ENCODE data around the gene GPAT2.
"Not testable (repeated sequence)": the region's sequence is repeated elsewhere in the genome, so short reads cannot be mapped to it uniquely, and the experiment has no call there.

GPAT2 gene

GRCh38 chr2:96034792-96035191 lies at the start of gene GPAT2:
GPAT2 (minus strand) TSS chr2:96034916; CDS start chr2:96032359, 2,557 bp downstream.
- not testable (repeated sequence) for DNase-seq (ENCODE audit: low spot score)

GRCh38 chr2:96083989-96084857 lies 49.5 kb upstream of the GPAT2 start:
- no peak for DNase-seq (ENCODE audit: low spot score)

GRCh38 chr2:96083064-96083939 lies 48.6 kb upstream of the GPAT2 start:
- DNase-seq (ENCODE audit: low spot score): no peak

GRCh38 chr2:96082211-96083063 lies 47.7 kb upstream of the GPAT2 start:
- no peak for DNase-seq (ENCODE audit: low spot score)

GRCh38 chr2:96081042-96081441 lies 46.3 kb upstream of the GPAT2 start:
- no peak for DNase-seq (ENCODE audit: low spot score)

- no peak for DNase-seq (ENCODE audit: low spot score)
Measured at GRCh38 chr2:96075199-96075771, 40.6 kb upstream of the GPAT2 start.

- no peak for DNase-seq (ENCODE audit: low spot score)
Measured at GRCh38 chr2:96074156-96074555, 39.4 kb upstream of the GPAT2 start.

GRCh38 chr2:96073170-96073775 lies 38.6 kb upstream of the GPAT2 start:
- no peak for DNase-seq (ENCODE audit: low spot score)

GRCh38 chr2:96072746-96073145 lies 38.0 kb upstream of the GPAT2 start:
- no peak for DNase-seq (ENCODE audit: low spot score)

GRCh38 chr2:96071977-96072491 lies 37.3 kb upstream of the GPAT2 start:
- peak; percentile 72 for DNase-seq (ENCODE audit: low spot score)

GRCh38 chr2:96071087-96071976 lies 36.6 kb upstream of the GPAT2 start:
- DNase-seq (ENCODE audit: low spot score): not testable (repeated sequence)

GRCh38 chr2:96070351-96070750 lies 35.6 kb upstream of the GPAT2 start:
- not testable (repeated sequence) for DNase-seq (ENCODE audit: low spot score)

GRCh38 chr2:96069878-96070277 lies 35.2 kb upstream of the GPAT2 start:
- DNase-seq (ENCODE audit: low spot score): not testable (repeated sequence)

GRCh38 chr2:96067902-96068581 lies 33.3 kb upstream of the GPAT2 start:
- DNase-seq (ENCODE audit: low spot score): not testable (repeated sequence)

- DNase-seq (ENCODE audit: low spot score): not testable (repeated sequence)
Measured at GRCh38 chr2:96067098-96067660, 32.5 kb upstream of the GPAT2 start.

- DNase-seq (ENCODE audit: low spot score): not testable (repeated sequence)
Measured at GRCh38 chr2:96066511-96066910, 31.8 kb upstream of the GPAT2 start.

GRCh38 chr2:96065954-96066353 lies 31.2 kb upstream of the GPAT2 start:
- not testable (repeated sequence) for DNase-seq (ENCODE audit: low spot score)

GRCh38 chr2:96065381-96065930 lies 30.7 kb upstream of the GPAT2 start:
- no peak for DNase-seq (ENCODE audit: low spot score)
